Left kidney (tissue), 2 donors: Measurements from ENCODE around the gene TMEM131. TPM values are rescaled to one million over a fixed set of nuclear protein-coding genes. Genes with fewer than 3 reads are reported as not detected.

Experiments
- DNase-seq: peaks from one replicate; pipeline ENCODE4 v3.0.0-alpha.2; 2013
- polyA plus RNA-seq: library from polyadenylated mRNA; unstranded; fragments of 120-200 nt; gene quantifications from one replicate; pipeline ENCODE4 v1.2.1, GENCODE V29; 2013; ENCODE audit not compliant: insufficient read length

Gene TMEM131
- polyA plus RNA-seq, 1 donor: 58.1 TPM

- DNase-seq: no peak
Measured at GRCh38 chr2:97739893-97740245, 255.9 kb downstream of the TMEM131 start.

- no peak for DNase-seq
Measured at GRCh38 chr2:97739020-97739892, 256.5 kb downstream of the TMEM131 start.

GRCh38 chr2:97738179-97739019 is 257.3 kb downstream of the TMEM131 start:
- no peak for DNase-seq

GRCh38 chr2:97737421-97738178 is 258.1 kb downstream of the TMEM131 start:
- no peak for DNase-seq

GRCh38 chr2:97736608-97737330 is 259.0 kb downstream of the TMEM131 start:
- DNase-seq: no peak

GRCh38 chr2:97736185-97736584 is 259.6 kb downstream of the TMEM131 start:
- DNase-seq: no peak

- DNase-seq: no peak
Measured at GRCh38 chr2:97735161-97735561, 260.6 kb downstream of the TMEM131 start.

- DNase-seq: no peak
Measured at GRCh38 chr2:97734061-97735051, 261.4 kb downstream of the TMEM131 start.

GRCh38 chr2:97733341-97734035 is 262.3 kb downstream of the TMEM131 start:
- no peak for DNase-seq

GRCh38 chr2:97732436-97733340 is 263.1 kb downstream of the TMEM131 start:
- DNase-seq: no peak

GRCh38 chr2:97731274-97732020 is 264.3 kb downstream of the TMEM131 start:
- no peak for DNase-seq

- no peak for DNase-seq
Measured at GRCh38 chr2:97730245-97730644, 265.5 kb downstream of the TMEM131 start.

GRCh38 chr2:97728091-97728731 is 267.5 kb downstream of the TMEM131 start:
- no peak for DNase-seq

GRCh38 chr2:97727296-97727695 is 268.5 kb downstream of the TMEM131 start:
- no peak for DNase-seq

- DNase-seq: no peak
Measured at GRCh38 chr2:97726261-97727064, 269.3 kb downstream of the TMEM131 start.

- no peak for DNase-seq
Measured at GRCh38 chr2:97724946-97725688, 270.6 kb downstream of the TMEM131 start.
